Smooth muscle cell (in vitro differentiated cells): ENCODE measurements around the gene RAPGEF3. TPM values are rescaled to one million over a fixed set of nuclear protein-coding genes. Genes with fewer than 3 reads are reported as not detected.

Experiments
- DNase-seq: peaks from one replicate; lab custom pipeline; 2025; ENCODE audit not compliant: unreplicated experiment; lab: John Stamatoyannopoulos, UW
- H2AFZ ChIP-seq: fragments of 200-600 bp; sonication (generic); 2 replicates; pipeline ENCODE4 v1.6.0; 2016; ENCODE audit warnings: antibody characterized with exemption, low read depth, mild to moderate bottlenecking
- H3F3A ChIP-seq: fragments of 200-600 bp; sonication (generic); 2 replicates; pipeline ENCODE4 v1.6.0; 2017; ENCODE audit warnings: antibody characterized with exemption, low read depth
- H3K27ac ChIP-seq: fragments of 200-600 bp; sonication (generic); 2 replicates; pipeline ENCODE4 v1.5.1; 2016; ENCODE audit warnings: low read depth, mild to moderate bottlenecking
- H3K27me3 ChIP-seq: fragments of 200-600 bp; sonication (generic); 2 replicates; pipeline ENCODE4 v1.6.1; 2016; ENCODE audit warnings: low read depth, mild to moderate bottlenecking
- H3K36me3 ChIP-seq: fragments of 200-600 bp; sonication (generic); 2 replicates; pipeline ENCODE4 v1.5.1; 2016; ENCODE audit warnings: low read depth
- H3K4me1 ChIP-seq: fragments of 200-600 bp; sonication (generic); 2 replicates; pipeline ENCODE4 v1.5.1; 2016; ENCODE audit warnings: low read depth
- H3K4me2 ChIP-seq: fragments of 200-600 bp; sonication (generic); 2 replicates; pipeline ENCODE4 v1.6.0; 2016; ENCODE audit warnings: mild to moderate bottlenecking
- H3K4me3 ChIP-seq: fragments of 200-600 bp; sonication (generic); 2 replicates; pipeline ENCODE4 v1.5.1; 2016; ENCODE audit warnings: mild to moderate bottlenecking
- H3K79me2 ChIP-seq: fragments of 200-600 bp; sonication (generic); 2 replicates; pipeline ENCODE4 v1.6.0; 2016; ENCODE audit warnings: low read depth, mild to moderate bottlenecking
- H3K9ac ChIP-seq: fragments of 200-600 bp; sonication (generic); 2 replicates; pipeline ENCODE4 v1.6.0; 2016; ENCODE audit warnings: low read depth
- H3K9me3 ChIP-seq: fragments of 200-600 bp; sonication (generic); replicated peaks from 2 replicates; pipeline ENCODE4 v1.5.1; 2016; ENCODE audit warnings: low read depth
- H4K20me1 ChIP-seq: fragments of 200-600 bp; sonication (generic); 2 replicates; pipeline ENCODE4 v1.6.0; 2016; ENCODE audit warnings: low read depth
- CTCF ChIP-seq: fragments of 200-600 bp; sonication (generic); IDR thresholded peaks from 2 replicates; pipeline ENCODE4 v1.5.1; 2017; ENCODE audit warnings: borderline replicate concordance, mild to moderate bottlenecking, antibody characterized with exemption; ENCODE audit not compliant: insufficient read depth, poor library complexity, severe bottlenecking
- WGBS: methylation state at CpG from one replicate; pipeline ENCODE4 v1.1.7; 2016; ENCODE audit warnings: low lambda C conversion rate; 5-methylcytosine and 5-hydroxymethylcytosine counted together
- polyA plus RNA-seq: library from polyadenylated mRNA; unstranded; fragments of >200 nt; fragmentation: Nextera tagmentation; extraction: Ambion mirVana; gene quantifications from 2 replicates; pipeline ENCODE4 v1.2.1, GENCODE V29; 2016
- total RNA-seq: library from RNA; depleted of rRNA; stranded (reverse); fragments of >200 nt; gene quantifications from 2 replicates; pipeline ENCODE4 v1.2.3, GENCODE V29; 2014

Gene RAPGEF3
- total and polyA plus RNA-seq, 2 experiments from 2014 or later: 1.9 to 5.6 TPM

- TF ChIP-seq CTCF: no peak
- peaks cover 7% of the 10 kb centered on the region for H3K4me1 ChIP-seq
- H3F3A ChIP-seq: peaks cover 6% of the 10 kb centered on the region
- 99% methylated on average over 2 of the region's 2 CpGs for WGBS
- H4K20me1 ChIP-seq: peaks cover 4% of the 10 kb centered on the region
- H3K9me3 ChIP-seq: no peaks in the 10 kb centered on the region
- DNase-seq: no peak
- H3K27me3 ChIP-seq: no peaks in the 10 kb centered on the region
- no peaks in the 10 kb centered on the region for H3K36me3 ChIP-seq
- H3K4me3 ChIP-seq: no peak overlapping the region
- H3K79me2 ChIP-seq: peaks cover 10% of the 10 kb centered on the region
- no peak overlapping the region for H3K27ac ChIP-seq
- H3K9ac ChIP-seq: no peak overlapping the region
- no peak overlapping the region for H3K4me2 ChIP-seq
- H2AFZ ChIP-seq: no peak overlapping the region
Observed at GRCh38 chr12:47709671-47710070, 49.0 kb downstream of the RAPGEF3 start.

- Histone ChIP-seq H3K79me2 (peaks cover 14% of the 10 kb centered on the region), H3F3A (peaks cover 6% of the 10 kb centered on the region), H3K9ac (no peak overlapping the region), H3K9me3 (no peaks in the 10 kb centered on the region), H3K4me2 (no peak overlapping the region), H3K4me3 (no peak overlapping the region), H3K4me1 (peaks cover 7% of the 10 kb centered on the region), H3K36me3 (no peaks in the 10 kb centered on the region), H3K27me3 (no peaks in the 10 kb centered on the region), H4K20me1 (peaks cover 5% of the 10 kb centered on the region), H3K27ac (no peak overlapping the region), H2AFZ (no peak overlapping the region)
- WGBS: 90% methylated on average over 4 of the region's 4 CpGs
- TF ChIP-seq CTCF: no peak
- no peak for DNase-seq
Observed at GRCh38 chr12:47709237-47709636, 49.4 kb downstream of the RAPGEF3 start.

GRCh38 chr12:47707905-47708543 is 50.7 kb downstream of the RAPGEF3 start:
- TF ChIP-seq CTCF: no peak
- no peak for DNase-seq
- Histone ChIP-seq H3K36me3 (no peaks in the 10 kb centered on the region), H2AFZ (no peak overlapping the region), H3K27me3 (no peaks in the 10 kb centered on the region), H3K27ac (no peak overlapping the region), H3K4me2 (no peak overlapping the region), H3K9me3 (no peaks in the 10 kb centered on the region), H3K4me3 (no peak overlapping the region), H3K4me1 (peaks cover 7% of the 10 kb centered on the region), H3K9ac (no peak overlapping the region), H3K79me2 (peaks cover 19% of the 10 kb centered on the region), H4K20me1 (peaks cover 5% of the 10 kb centered on the region), H3F3A (peaks cover 6% of the 10 kb centered on the region)
- WGBS: 73% methylated on average over 5 of the region's 5 CpGs

GRCh38 chr12:47707355-47707754 is 51.3 kb downstream of the RAPGEF3 start:
- no peak for DNase-seq
- Histone ChIP-seq H3K9ac (no peak overlapping the region), H3K36me3 (no peaks in the 10 kb centered on the region), H3K4me3 (no peak overlapping the region), H3K4me2 (peak overlapping the region; percentile 90), H3K27ac (no peak overlapping the region), H3K27me3 (no peaks in the 10 kb centered on the region), H3K4me1 (peaks cover 7% of the 10 kb centered on the region), H4K20me1 (peaks cover 5% of the 10 kb centered on the region), H2AFZ (no peak overlapping the region), H3F3A (peaks cover 6% of the 10 kb centered on the region), H3K79me2 (peaks cover 24% of the 10 kb centered on the region), H3K9me3 (no peaks in the 10 kb centered on the region)
- no peak for TF ChIP-seq CTCF
